Ureter (tissue), 1 donor: Measurements from ENCODE around the gene ISCA1. TPM values are rescaled to one million over a fixed set of nuclear protein-coding genes. Genes with fewer than 3 reads are reported as not detected.

ENCODE experiments used
- DNase-seq: peaks from one replicate; pipeline ENCODE4 v3.0.0-alpha.2; 2020; ENCODE audit warnings: low spot score
- total RNA-seq: library from RNA; stranded (reverse); gene quantifications from one replicate; pipeline ENCODE4 v1.2.4, GENCODE V29; 2023
- donor health status: DM: yes; HTN: yes; CAD: no.

The ISCA1 gene
- total RNA-seq, 1 donor from 2014 or later: 30.6 TPM

DNA sequence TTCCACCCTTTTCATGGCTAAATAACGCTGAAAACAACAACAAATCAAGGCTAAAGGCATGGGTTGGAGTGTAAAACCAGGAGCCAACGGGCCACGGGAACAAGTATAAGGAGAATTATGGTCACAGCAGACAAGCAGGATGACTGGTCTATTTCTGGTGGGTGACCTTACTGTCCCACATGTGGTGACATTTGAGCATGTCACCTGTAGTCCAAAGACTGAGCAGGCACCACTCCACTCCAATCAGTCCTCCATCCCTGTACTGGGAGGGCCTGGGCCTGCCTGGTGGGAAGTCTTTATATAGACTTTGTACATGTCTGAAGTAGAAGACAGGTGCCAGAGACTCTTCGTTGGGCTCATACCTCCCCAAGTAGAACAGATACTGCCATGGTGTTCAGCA, 59.7 kb downstream of the ISCA1 start:
- no peak for DNase-seq

GRCh38 chr9:86219606-86220005, 62.7 kb downstream of the ISCA1 start:
- no peak for DNase-seq

DNA sequence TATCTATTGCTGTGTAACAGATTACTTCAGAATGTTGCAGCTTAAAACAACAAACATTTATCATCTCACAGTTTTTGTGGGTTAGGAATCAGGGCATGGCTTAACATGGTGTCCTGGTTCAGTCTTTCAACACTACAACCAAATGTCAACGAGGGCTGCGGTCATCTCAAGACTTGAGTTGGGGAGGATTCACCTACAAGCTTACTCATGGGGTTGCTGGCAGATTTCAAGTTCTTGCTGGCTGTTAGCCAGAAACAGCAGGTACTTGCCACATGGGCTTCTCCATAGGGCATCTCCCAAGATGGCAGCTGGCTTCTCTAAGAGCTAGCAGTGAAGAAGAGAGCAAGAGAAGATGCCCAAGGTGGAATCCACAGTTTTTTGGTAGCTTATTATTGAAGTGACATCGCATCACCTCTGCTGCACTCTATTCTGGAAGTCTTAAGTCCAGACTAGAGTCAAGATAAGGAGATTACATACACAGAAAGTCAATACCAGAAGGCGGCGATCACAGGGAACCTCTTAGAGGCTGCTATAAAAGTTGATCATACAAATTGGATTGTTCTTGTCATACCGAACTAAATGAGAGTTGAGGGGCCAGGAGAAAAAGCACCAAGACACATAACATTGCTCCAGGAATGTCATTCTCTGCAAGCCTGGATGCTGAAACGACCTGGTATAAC, 65.1 kb downstream of the ISCA1 start:
- DNase-seq: no peak

Other genes starting within 250 kb of the ISCA1 start
- gene GOLM1, start 183.0 kb downstream of the ISCA1 start, total RNA-seq: 54.5 TPM
- 0.36 TPM for gene C9orf153, start 22.9 kb downstream of the ISCA1 start, total RNA-seq
- 38.6 TPM for gene TUT7, start 71.9 kb upstream of the ISCA1 start, total RNA-seq